ENCODE measurements around the gene TENT4A.

Gene TENT4A

DNA sequence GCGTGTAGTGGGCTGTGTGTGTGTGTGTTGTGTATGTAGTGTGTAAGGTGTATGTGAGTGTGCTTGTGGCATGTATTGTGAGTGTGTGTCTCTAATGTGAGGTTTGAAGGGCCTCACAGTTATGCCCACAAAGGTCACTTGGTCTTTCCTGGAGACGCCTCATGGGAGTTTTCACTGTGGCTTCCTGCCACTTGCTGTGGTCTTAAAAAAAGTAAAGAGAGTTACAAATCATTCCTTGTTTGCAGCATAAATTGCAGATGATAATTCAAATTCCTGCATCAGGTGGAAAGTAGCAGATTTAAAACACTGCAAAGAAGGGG is 72.6 kb downstream of the TENT4A start:
- no peak overlapping the region for H3K4me3 ChIP-seq
- no peak overlapping the region for H3K27ac ChIP-seq

DNA sequence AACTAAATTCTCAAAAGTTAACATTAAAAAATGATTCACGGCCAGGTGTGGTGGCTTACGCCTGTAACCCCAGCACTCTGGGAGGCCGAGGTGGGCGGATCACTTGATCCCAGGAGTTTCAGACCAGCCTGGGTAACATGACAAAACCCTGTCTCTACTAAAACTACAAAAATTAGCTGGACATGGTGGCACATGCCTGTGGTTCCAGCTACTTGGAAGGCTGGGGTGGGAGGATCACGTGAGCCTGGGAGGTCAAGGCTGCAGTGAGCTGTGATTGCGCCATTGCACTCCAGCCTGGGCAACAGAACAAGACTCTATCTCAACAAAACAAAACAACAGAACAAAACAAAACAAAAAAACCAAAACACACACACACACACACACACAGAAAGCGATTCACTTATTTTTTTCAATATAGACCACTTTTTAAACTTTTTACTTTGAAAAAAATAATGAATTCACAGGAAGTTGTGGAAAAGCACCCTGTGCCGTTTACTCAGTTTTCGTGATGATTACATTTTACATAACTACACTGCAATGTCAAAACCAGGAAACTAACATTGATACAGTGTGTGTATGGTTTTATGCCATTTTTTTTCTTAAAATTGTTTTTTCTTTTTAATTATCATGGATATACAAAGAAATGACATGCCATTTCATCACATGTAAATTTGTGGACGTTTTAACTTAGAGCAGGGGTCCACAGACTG is 73.7 kb downstream of the TENT4A start:
- Histone ChIP-seq H3K27ac (no peak overlapping the region), H3K4me3 (no peak overlapping the region)

DNA sequence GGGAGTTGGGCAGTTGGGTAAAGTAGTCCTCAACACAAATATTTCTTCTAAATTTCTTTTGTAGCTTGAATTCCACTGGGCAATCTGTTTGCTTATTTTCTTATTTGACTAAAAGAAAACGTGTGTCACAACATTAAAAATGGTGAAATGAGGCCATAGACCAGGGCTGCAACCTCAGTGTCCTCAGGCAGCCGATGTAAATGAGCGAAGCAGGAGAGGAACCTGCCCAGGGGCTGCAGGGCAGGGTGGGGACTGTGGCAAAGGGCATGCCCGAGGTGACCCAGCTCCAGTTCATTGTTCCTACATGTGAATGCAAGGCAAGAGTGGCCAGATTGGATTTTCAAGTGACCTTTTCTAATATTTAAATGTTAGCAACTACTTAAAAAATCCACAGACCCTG is 74.7 kb downstream of the TENT4A start:
- H3K27ac ChIP-seq = no peak overlapping the region
- H3K4me3 ChIP-seq = no peak overlapping the region

DNA sequence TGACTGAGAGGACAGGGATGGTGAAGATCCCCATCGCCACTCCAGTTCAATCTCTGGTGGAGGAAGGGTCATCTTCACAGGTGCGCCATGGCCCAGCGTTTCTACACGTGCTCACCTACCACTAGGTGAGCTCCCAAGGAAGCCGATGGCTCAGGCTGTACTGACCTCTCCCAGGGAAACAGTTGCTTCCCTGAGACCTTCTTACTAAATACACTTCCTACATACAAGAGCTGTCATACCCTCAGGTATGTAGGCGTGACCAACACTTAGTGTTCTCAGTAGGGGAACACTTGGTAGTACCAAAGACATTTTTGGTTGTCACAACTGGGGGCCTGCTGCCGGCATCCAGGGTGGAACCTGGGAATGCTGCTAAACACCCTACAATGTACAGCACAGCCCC is 75.2 kb downstream of the TENT4A start:
- Histone ChIP-seq H3K4me3 (no peak overlapping the region), H3K27ac (no peak overlapping the region)

DNA sequence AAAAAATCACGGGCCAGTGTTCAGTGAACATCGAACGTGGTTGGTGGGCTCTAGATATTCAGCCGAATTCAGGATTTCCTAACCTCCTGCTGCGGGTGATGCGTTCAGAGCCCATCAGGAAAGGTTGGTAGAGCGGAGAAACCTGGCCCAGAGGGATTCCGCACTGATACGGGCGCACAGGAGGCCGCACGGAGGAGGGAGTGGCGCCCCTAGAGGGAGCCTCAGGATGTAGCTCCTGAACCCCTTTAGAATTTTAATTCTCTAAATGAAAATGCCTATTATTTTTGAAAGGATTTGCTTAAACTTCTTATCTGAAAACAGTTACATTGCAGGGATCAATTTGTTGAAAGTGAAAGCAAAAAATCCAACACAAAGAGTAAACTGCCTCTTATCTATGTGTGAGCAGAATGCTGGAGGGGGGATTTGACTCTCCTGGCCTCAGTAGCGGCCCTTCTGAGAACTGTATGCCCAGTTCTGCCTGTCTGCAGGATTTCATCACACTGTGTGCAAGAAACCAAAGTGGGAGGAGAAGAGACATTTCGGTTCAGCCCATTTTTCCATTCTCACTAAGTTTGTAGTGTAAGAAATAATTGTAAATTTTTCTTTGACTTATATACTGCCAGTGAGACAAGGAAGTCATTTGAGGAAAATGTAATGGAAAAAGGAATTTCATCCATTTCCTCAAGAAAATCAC is 75.9 kb downstream of the TENT4A start:
- H3K4me3 ChIP-seq = no peak overlapping the region
- H3K27ac ChIP-seq = no peak overlapping the region

DNA sequence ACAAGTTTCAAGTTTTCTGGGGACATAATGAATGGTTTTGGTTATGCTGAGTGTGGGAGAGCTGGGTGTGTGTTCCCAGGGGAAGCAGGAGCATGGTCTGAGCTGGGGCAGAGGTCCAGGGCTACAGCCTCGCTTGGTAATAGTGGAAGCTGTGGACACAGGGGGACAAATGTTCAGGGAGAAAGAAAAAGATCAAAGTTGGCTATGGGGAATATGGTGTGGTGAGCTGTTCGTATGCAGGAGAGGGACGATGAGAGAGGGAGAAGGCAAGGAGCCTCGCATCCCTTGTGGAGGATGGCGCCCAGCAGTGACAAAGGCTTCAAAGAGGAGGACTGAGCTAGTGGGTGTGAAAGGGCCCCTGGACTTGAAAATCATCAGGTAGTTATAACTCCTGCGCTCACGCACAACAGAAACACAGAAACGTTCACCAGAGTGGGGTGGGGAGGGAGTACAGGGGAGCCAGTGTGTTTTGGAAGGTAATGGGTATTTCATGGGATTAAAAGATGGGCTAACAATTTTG is 77.2 kb downstream of the TENT4A start:
- Histone ChIP-seq H3K4me3 (no peak overlapping the region), H3K27ac (no peak overlapping the region)

DNA sequence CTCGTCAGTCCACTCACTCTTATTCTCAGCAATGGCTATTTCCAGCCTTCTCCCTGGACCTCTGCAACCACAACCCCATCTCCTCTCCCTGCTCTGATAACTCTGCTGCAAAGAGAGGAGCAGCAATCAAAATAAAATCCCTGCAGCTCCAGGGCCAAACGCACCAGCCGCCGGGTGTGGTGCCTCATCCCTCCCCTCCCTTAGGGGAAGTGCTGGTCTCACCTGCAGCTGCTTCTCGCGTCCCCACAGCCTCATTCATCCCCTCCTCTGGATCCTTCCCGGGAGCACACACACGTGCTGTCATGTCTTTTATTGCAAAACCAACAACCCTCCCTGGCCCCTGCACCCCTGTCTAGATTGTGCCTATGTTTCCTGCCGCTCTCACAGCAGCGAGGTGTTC is 77.8 kb downstream of the TENT4A start:
- Histone ChIP-seq H3K4me3 (no peak overlapping the region), H3K27ac (no peak overlapping the region)

DNA sequence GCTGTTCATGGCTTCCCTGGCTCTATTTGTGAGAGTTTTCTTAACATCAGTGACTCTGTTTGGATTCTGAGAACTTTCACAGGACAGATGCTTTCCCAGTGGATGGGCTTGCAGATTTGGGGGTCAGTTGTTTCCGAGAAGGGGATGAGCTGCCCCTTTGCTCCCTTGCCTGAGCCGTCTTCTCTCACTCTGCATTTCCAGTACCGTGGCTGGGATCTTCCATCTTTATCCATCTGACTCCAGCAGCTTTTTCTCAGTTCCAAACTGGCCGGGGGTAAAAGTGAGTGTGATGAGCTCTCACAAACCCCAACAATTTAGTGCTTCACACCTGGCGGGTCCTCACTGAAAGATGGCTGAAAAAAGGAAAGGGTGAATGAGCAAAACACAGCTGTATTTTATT is 79.1 kb downstream of the TENT4A start:
- no peak overlapping the region for H3K27ac ChIP-seq
- H3K4me3 ChIP-seq = no peak overlapping the region

DNA sequence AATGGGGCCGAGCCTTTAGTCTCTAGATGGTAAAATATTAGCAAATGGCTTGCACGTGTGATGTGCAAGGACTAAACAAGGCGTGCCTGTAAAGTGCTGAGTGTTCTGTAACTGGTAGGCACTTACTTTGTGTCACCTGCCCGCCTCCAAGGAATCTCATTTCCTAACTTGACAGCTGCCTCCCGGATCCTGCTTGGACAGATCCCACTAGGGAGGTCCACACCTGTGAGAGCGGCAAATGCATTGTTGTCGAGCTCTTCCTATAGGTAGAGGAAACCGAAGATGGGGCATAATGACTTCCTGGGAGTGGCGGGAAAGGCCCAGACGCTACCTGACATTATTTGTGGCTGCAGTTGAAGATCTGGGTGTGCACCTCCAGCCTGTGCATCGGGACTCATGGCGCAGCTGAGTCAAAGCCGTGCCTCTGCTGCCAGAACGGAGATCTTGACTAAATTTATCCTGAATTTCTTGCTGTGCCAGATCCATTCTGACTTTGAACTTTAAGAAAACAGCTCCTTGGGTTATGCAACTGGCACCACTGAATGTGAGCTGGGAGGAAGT is 79.8 kb downstream of the TENT4A start:
- Histone ChIP-seq H3K4me3 (no peak overlapping the region), H3K27ac (peak overlapping the region in 1 of 21 experiments; percentile 14)

DNA sequence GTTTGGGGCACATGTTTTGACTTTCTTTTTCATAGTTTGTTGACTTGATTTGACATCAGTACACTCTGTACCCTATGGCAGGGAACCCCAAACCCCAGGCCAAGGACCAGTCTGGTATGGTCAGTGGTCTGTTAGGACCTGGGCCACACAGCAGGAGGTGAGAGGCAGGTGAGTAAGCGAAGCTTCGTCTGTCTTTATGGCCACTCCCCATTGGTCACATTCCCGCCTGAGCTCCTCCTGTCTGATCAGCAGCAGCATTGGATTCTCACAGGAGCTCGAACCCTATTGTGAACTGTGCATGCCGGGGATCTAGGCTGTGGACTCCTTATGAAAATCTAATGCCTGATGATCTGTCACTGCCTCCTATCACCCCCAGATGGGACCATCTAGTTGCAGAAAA is 88.0 kb downstream of the TENT4A start:
- Histone ChIP-seq H3K27ac (no peak overlapping the region), H3K4me3 (no peak overlapping the region)

DNA sequence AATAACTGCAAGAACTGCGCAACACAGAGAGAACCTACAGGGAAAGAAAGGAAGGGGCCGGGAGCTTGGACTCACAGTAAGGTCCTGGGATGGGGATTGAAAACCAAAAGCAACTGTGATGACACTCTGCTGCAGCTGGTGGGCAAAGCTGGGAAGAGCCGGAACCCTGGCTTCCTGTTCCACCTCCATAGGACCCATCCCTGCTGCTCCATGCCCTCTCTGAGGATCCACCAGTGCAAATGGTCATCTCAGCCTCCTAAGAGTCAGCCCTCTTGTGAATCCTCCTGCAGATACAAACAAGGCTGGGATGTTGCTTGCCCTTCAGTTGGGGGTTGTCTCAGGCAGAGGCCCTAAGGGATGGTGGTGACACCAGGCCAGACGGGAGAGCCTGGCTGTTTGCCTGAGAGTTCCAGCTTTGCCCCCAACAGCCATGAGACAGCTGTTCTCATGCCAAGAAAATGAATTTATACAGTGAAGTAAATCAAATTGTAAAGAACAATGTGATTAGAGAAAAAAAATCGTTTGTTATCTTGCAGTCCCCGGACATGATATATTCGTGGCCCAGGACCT is 90.8 kb downstream of the TENT4A start:
- Histone ChIP-seq H3K4me3 (no peak overlapping the region), H3K27ac (peak overlapping the region in 2 of 21 experiments; percentile 10 to 31)

DNA sequence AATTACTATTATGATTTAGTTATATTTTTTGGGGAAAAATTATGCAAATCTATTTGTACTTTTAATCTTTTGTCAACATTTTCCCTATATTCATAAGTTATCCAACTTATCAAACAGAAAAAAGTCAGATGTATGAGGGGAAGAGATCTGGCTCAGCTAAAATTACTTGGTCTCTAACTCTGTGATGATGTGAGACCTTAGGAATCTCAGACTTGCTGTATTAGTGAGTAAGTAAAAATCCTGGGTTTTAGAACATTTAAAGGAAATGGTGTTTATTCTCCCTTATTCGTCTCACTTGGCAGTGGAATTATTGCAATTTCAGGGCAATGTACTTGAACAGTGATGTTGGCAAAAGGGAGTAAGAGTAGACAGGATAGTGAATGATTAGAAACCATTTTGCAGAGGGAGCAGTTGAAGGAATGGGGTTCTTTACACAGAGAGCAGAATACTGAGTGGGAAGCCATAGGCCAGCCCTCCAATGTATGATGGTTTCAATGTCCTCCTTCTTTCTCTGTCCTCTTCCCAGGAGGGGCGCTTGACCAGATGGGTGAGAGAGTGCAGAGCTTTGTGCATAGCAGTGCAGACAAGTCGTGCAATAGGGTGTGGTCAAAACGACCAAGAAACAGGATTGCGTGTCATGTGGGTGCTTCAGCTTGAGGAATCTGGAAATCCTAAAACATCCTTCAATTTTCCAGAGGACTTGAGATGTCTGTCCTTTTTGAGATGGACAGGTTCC is 91.7 kb downstream of the TENT4A start:
- no peak overlapping the region for H3K27ac ChIP-seq

DNA sequence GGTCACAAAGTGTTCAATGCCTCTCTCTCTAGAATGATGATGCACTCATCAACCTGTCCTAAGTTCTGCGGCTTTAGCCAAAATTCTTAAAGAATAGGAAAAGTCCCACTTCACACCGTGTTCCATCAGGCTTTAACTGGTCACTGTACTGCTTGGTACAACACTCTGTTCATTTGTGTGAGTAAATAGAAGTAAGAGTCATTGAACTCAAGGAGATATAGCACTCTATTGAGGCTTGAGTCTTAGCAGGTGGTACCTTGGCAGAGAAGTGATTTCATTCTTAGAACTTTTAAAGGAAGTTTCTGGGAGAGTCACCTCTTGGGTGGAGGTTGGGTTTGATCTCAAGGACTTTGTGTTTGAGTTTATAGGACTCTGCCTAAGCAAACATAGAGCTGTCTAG is 92.6 kb downstream of the TENT4A start:
- H3K27ac ChIP-seq = no peak overlapping the region
- H3K4me3 ChIP-seq = no peak overlapping the region

More for the DNA sequence above, 91.7 kb downstream of the TENT4A start:
- H3K4me3 ChIP-seq = no peak overlapping the region

Measured in skin epidermis (tissue), 12 donors.